Hepatocyte (in vitro differentiated cells): ENCODE measurements around the gene OR2H2.

Experiments used
- EZH2phosphoT487 ChIP-seq: fragments of 200-600 bp; sonication (generic); IDR thresholded peaks from one replicate; pipeline ENCODE4 v1.6.1; 2018; ENCODE audit warnings: antibody characterized with exemption, mild to moderate bottlenecking, low read depth, moderate library complexity; ENCODE audit not compliant: unreplicated experiment, severe bottlenecking
- TF ChIP-seq, protein P1 (sequence below): fragments of 200-600 bp; sonication (generic); IDR thresholded peaks from 2 replicates; pipeline ENCODE4 v1.5.1; 2016; ENCODE audit warnings: antibody characterized with exemption, mild to moderate bottlenecking; ENCODE audit not compliant: poor library complexity

DNA sequence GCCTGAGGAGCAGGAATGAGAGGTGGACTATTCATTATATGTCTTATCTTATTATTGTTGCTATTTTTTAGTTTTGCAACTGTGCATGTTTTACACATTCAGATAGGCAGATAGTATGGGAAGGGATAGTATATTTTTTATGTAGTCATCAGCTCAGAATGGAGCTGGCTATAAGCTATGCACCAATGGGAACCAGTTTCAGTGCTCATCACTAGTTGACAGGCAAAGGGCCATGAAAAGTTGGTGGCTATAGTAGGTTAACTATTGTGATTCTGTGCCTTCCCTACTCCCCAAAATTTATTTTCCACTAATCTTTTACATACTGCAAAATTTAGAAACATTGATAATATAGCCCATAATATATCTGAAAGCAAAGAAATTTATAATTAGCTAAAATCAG, 20.0 kb upstream of the OR2H2 start:
- TF ChIP-seq, protein P1, sequence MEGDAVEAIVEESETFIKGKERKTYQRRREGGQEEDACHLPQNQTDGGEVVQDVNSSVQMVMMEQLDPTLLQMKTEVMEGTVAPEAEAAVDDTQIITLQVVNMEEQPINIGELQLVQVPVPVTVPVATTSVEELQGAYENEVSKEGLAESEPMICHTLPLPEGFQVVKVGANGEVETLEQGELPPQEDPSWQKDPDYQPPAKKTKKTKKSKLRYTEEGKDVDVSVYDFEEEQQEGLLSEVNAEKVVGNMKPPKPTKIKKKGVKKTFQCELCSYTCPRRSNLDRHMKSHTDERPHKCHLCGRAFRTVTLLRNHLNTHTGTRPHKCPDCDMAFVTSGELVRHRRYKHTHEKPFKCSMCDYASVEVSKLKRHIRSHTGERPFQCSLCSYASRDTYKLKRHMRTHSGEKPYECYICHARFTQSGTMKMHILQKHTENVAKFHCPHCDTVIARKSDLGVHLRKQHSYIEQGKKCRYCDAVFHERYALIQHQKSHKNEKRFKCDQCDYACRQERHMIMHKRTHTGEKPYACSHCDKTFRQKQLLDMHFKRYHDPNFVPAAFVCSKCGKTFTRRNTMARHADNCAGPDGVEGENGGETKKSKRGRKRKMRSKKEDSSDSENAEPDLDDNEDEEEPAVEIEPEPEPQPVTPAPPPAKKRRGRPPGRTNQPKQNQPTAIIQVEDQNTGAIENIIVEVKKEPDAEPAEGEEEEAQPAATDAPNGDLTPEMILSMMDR = no peak
- TF ChIP-seq EZH2phosphoT487 = no peak
